ENCODE results near the gene COL12A1. TPM values are rescaled to one million over a fixed set of nuclear protein-coding genes. Genes with fewer than 3 reads are reported as not detected.

Gene COL12A1
- total and polyA plus RNA-seq, 2 of the 13 experiments (the other 11 are each of a cell fraction or from before 2014, with no cell fraction given): 0.02 TPM; not detected in 1

DNA sequence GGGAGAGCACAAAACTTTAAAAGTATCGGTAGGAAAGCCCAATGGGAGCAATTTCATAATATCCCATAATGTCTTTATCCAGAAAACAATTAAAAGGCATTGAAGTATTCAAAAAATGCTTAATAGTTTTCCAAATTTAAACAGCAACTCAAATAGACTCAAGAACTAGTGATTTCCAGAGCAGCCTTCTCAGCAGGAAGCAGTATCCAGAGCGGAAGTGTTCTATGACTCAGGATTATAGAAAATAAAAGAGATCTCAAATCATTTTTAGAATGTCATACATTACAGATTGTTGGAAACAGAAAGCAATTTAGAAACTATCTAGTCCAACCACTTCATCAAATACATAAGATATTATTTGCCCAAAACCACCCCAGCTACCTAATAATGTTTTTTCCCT, 79.3 kb downstream of the COL12A1 start:
- FAIRE-seq: no peak
- intact Hi-C loops (cut with micrococcal nuclease; ENCODE audit: unreplicated experiment) (no loop called here), in situ Hi-C loops (cut with HindIII; ENCODE audit: extremely low pct_ligation_motif_present, low pct_unique_long_range_greater_than_20kb) (no loop called here)
- ChIA-PET CTCF (ENCODE audit: low intra/inter-chr PET ratio, low total read pairs) (no interaction called here), POLR2A (no interaction called here)
- no peak overlapping the region for H3K4me3 ChIP-seq (replicated peaks in 1 of 3; ENCODE audit: insufficient read depth in 1 of 3, low read depth in 2 of 3, low read length in 3 of 3)
- H3K79me2 ChIP-seq (ENCODE audit: insufficient read depth, low read length): no peaks in the 10 kb centered on the region
- H4K20me1 ChIP-seq (ENCODE audit: insufficient read depth, low read length): no peaks in the 10 kb centered on the region
- no peaks in the 10 kb centered on the region for H3K36me3 ChIP-seq (replicated peaks in 1 of 2; ENCODE audit: control insufficient read depth in 1 of 2, insufficient read depth in 2 of 2, low read length in 2 of 2)
- no TSS peak for BruUV-seq (replicated peaks)
- H3K4me1 ChIP-seq (ENCODE audit: insufficient read depth, low read length): no peaks in the 10 kb centered on the region
- DNase-seq (ENCODE audit: low spot score): no peak
- no peaks in the 10 kb centered on the region for H3K9me3 ChIP-seq (ENCODE audit: low read length)
- no peak overlapping the region for H3K4me2 ChIP-seq (ENCODE audit: low read depth, low read length)
- no peaks in the 10 kb centered on the region for H3K27me3 ChIP-seq (ENCODE audit: control insufficient read depth in 1 of 2, insufficient read depth in 2 of 2, low read length in 2 of 2)
- H3K9ac ChIP-seq (ENCODE audit: insufficient read depth, low read depth, low read length): no peak overlapping the region
- ATAC-seq: no peak
- TF ChIP-seq MTF1 (CRISPR knock-in tag; IDR thresholded peaks at IDR 0.05) (no peak), KLF12 (CRISPR knock-in tag; IDR thresholded peaks at IDR 0.05; ENCODE audit: borderline replicate concordance) (no peak), ZNF317 (CRISPR knock-in tag; IDR thresholded peaks at IDR 0.05) (no peak), ZNF224 (CRISPR knock-in tag; IDR thresholded peaks at IDR 0.05) (no peak), ZC3H4 (CRISPR knock-in tag; IDR thresholded peaks at IDR 0.05; ENCODE audit: borderline replicate concordance) (no peak), ZNF207 (IDR thresholded peaks at IDR 0.05; ENCODE audit: borderline replicate concordance) (no peak), ZNF431 (CRISPR knock-in tag; IDR thresholded peaks at IDR 0.05; ENCODE audit: borderline replicate concordance, low read depth) (no peak), ZNF607 (CRISPR knock-in tag; IDR thresholded peaks at IDR 0.05; ENCODE audit: borderline replicate concordance) (no peak)
- TF ChIP-seq, protein P1, sequence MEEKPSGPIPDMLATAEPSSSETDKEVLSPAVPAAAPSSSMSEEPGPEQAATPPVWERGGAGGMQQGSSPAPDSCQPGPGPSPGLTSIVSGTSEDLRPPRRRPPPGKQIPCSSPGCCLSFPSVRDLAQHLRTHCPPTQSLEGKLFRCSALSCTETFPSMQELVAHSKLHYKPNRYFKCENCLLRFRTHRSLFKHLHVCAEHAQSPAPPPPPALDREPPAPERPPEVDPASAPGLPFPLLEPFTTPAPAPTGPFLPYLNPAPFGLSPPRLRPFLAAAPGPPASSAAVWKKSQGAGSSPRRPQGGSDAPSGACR (CRISPR knock-in tag; IDR thresholded peaks at IDR 0.05): no peak
- TF ChIP-seq, protein P2, sequence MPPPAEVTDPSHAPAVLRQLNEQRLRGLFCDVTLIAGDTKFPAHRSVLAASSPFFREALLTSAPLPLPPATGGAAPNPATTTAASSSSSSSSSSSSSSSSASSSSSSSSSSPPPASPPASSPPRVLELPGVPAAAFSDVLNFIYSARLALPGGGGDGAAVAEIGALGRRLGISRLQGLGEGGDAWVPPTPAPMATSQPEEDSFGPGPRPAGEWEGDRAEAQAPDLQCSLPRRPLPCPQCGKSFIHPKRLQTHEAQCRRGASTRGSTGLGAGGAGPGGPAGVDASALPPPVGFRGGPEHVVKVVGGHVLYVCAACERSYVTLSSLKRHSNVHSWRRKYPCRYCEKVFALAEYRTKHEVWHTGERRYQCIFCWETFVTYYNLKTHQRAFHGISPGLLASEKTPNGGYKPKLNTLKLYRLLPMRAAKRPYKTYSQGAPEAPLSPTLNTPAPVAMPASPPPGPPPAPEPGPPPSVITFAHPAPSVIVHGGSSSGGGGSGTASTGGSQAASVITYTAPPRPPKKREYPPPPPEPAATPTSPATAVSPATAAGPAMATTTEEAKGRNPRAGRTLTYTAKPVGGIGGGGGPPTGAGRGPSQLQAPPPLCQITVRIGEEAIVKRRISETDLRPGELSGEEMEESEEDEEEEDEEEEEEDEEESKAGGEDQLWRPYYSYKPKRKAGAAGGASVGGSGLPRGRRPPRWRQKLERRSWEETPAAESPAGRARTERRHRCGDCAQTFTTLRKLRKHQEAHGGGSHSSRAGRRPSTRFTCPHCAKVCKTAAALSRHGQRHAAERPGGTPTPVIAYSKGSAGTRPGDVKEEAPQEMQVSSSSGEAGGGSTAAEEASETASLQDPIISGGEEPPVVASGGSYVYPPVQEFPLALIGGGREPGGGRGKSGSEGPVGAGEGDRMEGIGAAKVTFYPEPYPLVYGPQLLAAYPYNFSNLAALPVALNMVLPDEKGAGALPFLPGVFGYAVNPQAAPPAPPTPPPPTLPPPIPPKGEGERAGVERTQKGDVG (CRISPR knock-in tag; IDR thresholded peaks at IDR 0.05; ENCODE audit: borderline replicate concordance): no peak
- TF ChIP-seq, protein P3, sequence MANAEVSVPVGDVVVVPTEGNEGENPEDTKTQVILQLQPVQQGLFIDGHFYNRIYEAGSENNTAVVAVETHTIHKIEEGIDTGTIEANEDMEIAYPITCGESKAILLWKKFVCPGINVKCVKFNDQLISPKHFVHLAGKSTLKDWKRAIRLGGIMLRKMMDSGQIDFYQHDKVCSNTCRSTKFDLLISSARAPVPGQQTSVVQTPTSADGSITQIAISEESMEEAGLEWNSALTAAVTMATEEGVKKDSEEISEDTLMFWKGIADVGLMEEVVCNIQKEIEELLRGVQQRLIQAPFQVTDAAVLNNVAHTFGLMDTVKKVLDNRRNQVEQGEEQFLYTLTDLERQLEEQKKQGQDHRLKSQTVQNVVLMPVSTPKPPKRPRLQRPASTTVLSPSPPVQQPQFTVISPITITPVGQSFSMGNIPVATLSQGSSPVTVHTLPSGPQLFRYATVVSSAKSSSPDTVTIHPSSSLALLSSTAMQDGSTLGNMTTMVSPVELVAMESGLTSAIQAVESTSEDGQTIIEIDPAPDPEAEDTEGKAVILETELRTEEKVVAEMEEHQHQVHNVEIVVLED (CRISPR knock-in tag; IDR thresholded peaks at IDR 0.05; ENCODE audit: borderline replicate concordance): no peak
- H2AFZ ChIP-seq (ENCODE audit: low read length): no peak overlapping the region
- no peak overlapping the region for H3K27ac ChIP-seq (ENCODE audit: extremely low read length, insufficient read depth, low read length)
- 2% methylated on average over 2 of the region's 2 CpGs for WGBS (ENCODE audit: low lambda C conversion rate)
